Astrocyte (in vitro differentiated cells and primary cell): ENCODE results near the gene CCR4. TPM values are rescaled to one million over a fixed set of nuclear protein-coding genes. Genes with fewer than 3 reads are reported as not detected.
A peak's percentile ranks its signal among the peaks of the same experiment; 100 is the strongest.

Source experiments
- DNase-seq: peaks from one replicate; pipeline ENCODE4 v3.0.0-alpha.2; 2010; ENCODE audit warnings: low read depth
- FAIRE-seq: peaks from 2 replicates; lab custom pipeline; 2011; peaks lifted over from hg19 to GRCh38; lab: Jason Lieb, UNC
- H2AFZ ChIP-seq: 2 replicates; pipeline ENCODE4 v1.6.0; 2012; ENCODE audit warnings: low read depth, low read length, inconsistent platforms
- H3K27ac ChIP-seq: 2 replicates; pipeline ENCODE4 v1.5.1; 2011; ENCODE audit warnings: low read depth, low read length, inconsistent platforms
- H3K27me3 ChIP-seq: 2 replicates; pipeline ENCODE4 v1.6.0; 2011; ENCODE audit warnings: low read length, inconsistent platforms; ENCODE audit not compliant: insufficient read depth
- H3K36me3 ChIP-seq: 2 replicates; pipeline ENCODE4 v1.5.1; 2011; ENCODE audit warnings: low read length, inconsistent platforms; ENCODE audit not compliant: insufficient read depth
- H3K4me1 ChIP-seq: 2 replicates; pipeline ENCODE4 v1.5.1; 2011; ENCODE audit warnings: low read length, inconsistent platforms; ENCODE audit not compliant: insufficient read depth
- H3K4me2 ChIP-seq: 2 replicates; pipeline ENCODE4 v1.6.0; 2012; ENCODE audit warnings: low read length, inconsistent platforms
- H3K4me3 ChIP-seq: 2 replicates; pipeline ENCODE4 v1.5.1; 2011; ENCODE audit warnings: low read depth, mild to moderate bottlenecking, low read length, inconsistent platforms; ENCODE audit not compliant: insufficient read depth
- H3K79me2 ChIP-seq: 2 replicates; pipeline ENCODE4 v1.6.0; 2012; ENCODE audit warnings: mild to moderate bottlenecking, low read length, inconsistent platforms; ENCODE audit not compliant: insufficient read depth
- H3K9ac ChIP-seq: 2 replicates; pipeline ENCODE4 v1.6.0; 2012; ENCODE audit warnings: mild to moderate bottlenecking, low read length, inconsistent platforms
- H3K9me3 ChIP-seq: 2 replicates; pipeline ENCODE4 v1.5.1; 2012; ENCODE audit warnings: low read depth, mild to moderate bottlenecking, low read length, inconsistent platforms; ENCODE audit not compliant: insufficient read depth
- H4K20me1 ChIP-seq: 2 replicates; pipeline ENCODE4 v1.6.0; 2012; ENCODE audit warnings: low read length, inconsistent platforms; ENCODE audit not compliant: insufficient read depth
- H3K27ac Mint-ChIP-seq: one replicate; pipeline ENCODE4 v1.8.0; 2021; ENCODE audit warnings: mild to moderate bottlenecking, mixed read lengths; ENCODE audit not compliant: unreplicated experiment
- H3K27me3 Mint-ChIP-seq: one replicate; pipeline ENCODE4 v1.8.0; 2021; ENCODE audit warnings: low read depth, mixed read lengths; ENCODE audit not compliant: unreplicated experiment
- H3K36me3 Mint-ChIP-seq: one replicate; pipeline ENCODE4 v1.8.0; 2021; ENCODE audit warnings: low read depth, mixed read lengths; ENCODE audit not compliant: unreplicated experiment
- H3K4me1 Mint-ChIP-seq: one replicate; pipeline ENCODE4 v1.8.0; 2021; ENCODE audit warnings: low read depth, mixed read lengths; ENCODE audit not compliant: unreplicated experiment
- H3K4me3 Mint-ChIP-seq: one replicate; pipeline ENCODE4 v1.8.0; 2021; ENCODE audit warnings: mild to moderate bottlenecking, moderate library complexity, mixed read lengths; ENCODE audit not compliant: unreplicated experiment
- H3K9me3 Mint-ChIP-seq: one replicate; pipeline ENCODE4 v1.8.0; 2021; ENCODE audit warnings: mild to moderate bottlenecking, mixed read lengths; ENCODE audit not compliant: unreplicated experiment
- CTCF ChIP-seq: IDR thresholded peaks from 2 replicates; pipeline ENCODE4 v1.5.1; 2011; ENCODE audit warnings: low read depth, mild to moderate bottlenecking, inconsistent platforms, low read length, moderate library complexity; ENCODE audit not compliant: insufficient read depth
- EZH2 ChIP-seq: IDR thresholded peaks from 2 replicates; pipeline ENCODE4 v1.6.1; 2012; ENCODE audit warnings: mild to moderate bottlenecking, low read length, inconsistent platforms; ENCODE audit not compliant: insufficient read depth
- total RNA-seq: library from RNA; stranded (reverse); gene quantifications from 2 replicates; pipeline ENCODE4 v1.2.1, GENCODE V29; 2021

Gene CCR4
- total RNA-seq, 1 donor from 2014 or later, result not detected

DNA sequence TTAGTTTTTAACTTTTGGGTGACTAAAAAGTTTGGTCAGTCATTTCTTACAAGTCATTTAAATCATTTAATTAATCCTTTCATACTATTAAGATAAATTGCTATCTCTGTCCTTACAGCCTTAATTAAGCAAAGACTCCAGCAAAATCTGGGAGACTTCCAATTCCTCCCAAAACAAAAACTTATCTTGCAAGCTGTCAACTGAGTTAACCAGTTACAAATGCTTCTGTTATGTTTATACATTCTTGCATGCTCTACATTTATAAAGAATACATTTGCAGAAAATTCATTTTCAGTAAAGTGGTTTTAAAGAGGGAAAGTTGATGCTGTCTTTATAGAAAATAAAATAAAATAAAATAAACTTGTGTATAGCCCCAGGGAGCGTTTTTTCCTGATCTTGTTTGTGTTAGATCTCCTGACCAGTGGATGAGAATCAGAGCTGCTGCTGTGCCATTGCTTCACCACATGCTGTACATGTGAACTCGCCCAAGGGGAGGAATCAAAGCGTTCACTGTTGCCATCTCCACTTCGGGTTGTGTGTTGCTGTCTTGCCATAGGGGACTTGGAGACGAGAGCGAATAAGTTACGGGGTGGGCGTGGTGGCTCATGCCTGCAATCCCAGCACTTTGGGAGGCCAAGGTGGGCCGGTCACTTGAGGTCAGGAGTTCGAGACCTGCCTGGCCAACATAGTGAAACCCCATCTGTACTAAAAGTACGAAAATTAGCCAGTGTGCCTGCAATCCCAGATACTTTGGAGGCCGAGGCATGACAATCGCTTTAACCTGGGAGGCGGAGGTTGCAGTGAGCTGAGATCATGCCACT is 5.5 kb downstream of the CCR4 start:
- DNase-seq (peak; percentile 17), FAIRE-seq (no peak)
- H3K79me2 ChIP-seq, result no peaks in the 10 kb centered on the region

DNA sequence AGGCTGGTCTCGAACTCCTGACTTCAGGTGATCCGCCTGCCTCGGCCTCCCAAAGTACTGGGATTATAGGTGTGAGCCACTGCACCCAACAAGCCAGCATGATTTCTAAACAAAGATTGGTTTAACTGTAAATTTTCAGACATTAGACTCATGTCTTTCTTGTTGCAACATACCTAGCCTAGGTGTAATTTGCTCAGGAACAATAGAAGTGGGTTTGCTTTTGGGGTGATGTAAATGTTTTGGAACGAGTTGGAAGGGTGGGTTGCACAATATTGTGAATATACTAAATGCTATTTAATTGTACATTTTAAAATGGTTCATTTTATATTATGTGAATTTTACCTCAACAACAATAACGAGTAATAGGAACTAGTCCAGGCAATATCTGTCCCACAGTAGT is 7.1 kb downstream of the CCR4 start:
- DNase-seq, result no peak
- no peaks in the 10 kb centered on the region for H3K36me3 ChIP-seq
- Mint-ChIP-seq H3K4me1 (peaks cover 3% of the 10 kb centered on the region), H3K27me3 (peaks cover 12% of the 10 kb centered on the region), H3K4me3 (no peak overlapping the region), H3K27ac (no peak overlapping the region), H3K36me3 (peaks cover 2% of the 10 kb centered on the region), H3K9me3 (no peaks in the 10 kb centered on the region)
- no peak for FAIRE-seq
- no peaks in the 10 kb centered on the region for H3K4me1 ChIP-seq
- H3K9ac ChIP-seq, result no peak overlapping the region
- no peak overlapping the region for H3K4me2 ChIP-seq
- H3K9me3 ChIP-seq, result no peaks in the 10 kb centered on the region
- no peak overlapping the region for H3K4me3 ChIP-seq
- no peak overlapping the region for H2AFZ ChIP-seq
- no peak overlapping the region for H3K27ac ChIP-seq
- no peaks in the 10 kb centered on the region for H3K27me3 ChIP-seq
- no peaks in the 10 kb centered on the region for H3K79me2 ChIP-seq
- H4K20me1 ChIP-seq, result no peaks in the 10 kb centered on the region
- TF ChIP-seq EZH2, result no peak
- TF ChIP-seq CTCF, result no peak

More for the DNA sequence above, 5.5 kb downstream of the CCR4 start:
- no peak overlapping the region for H3K4me3 ChIP-seq
- no peak overlapping the region for H3K27ac Mint-ChIP-seq
- peaks cover 16% of the 10 kb centered on the region for H3K27me3 Mint-ChIP-seq
- H3K36me3 ChIP-seq, result no peaks in the 10 kb centered on the region
- no peaks in the 10 kb centered on the region for H3K9me3 ChIP-seq
- H3K27me3 ChIP-seq, result no peaks in the 10 kb centered on the region
- H3K4me1 ChIP-seq, result no peaks in the 10 kb centered on the region
- H3K4me3 Mint-ChIP-seq, result no peak overlapping the region
- no peaks in the 10 kb centered on the region for H3K9me3 Mint-ChIP-seq
- no peak overlapping the region for H3K4me2 ChIP-seq
- H3K4me1 Mint-ChIP-seq, result peaks cover 3% of the 10 kb centered on the region
- H2AFZ ChIP-seq, result no peak overlapping the region
- H4K20me1 ChIP-seq, result no peaks in the 10 kb centered on the region
- H3K27ac ChIP-seq, result no peak overlapping the region
- no peak overlapping the region for H3K9ac ChIP-seq
- H3K36me3 Mint-ChIP-seq, result peaks cover 2% of the 10 kb centered on the region
- no peak for TF ChIP-seq CTCF
- no peak for TF ChIP-seq EZH2

GRCh38 chr3:32959371-32959770 is 7.9 kb downstream of the CCR4 start:
- H3K27me3 Mint-ChIP-seq, result peaks cover 5% of the 10 kb centered on the region
- no peaks in the 10 kb centered on the region for H3K36me3 ChIP-seq
- H3K9me3 ChIP-seq, result no peaks in the 10 kb centered on the region
- no peaks in the 10 kb centered on the region for H3K27me3 ChIP-seq
- peaks cover 3% of the 10 kb centered on the region for H3K36me3 Mint-ChIP-seq
- no peaks in the 10 kb centered on the region for H4K20me1 ChIP-seq
- FAIRE-seq (no peak), DNase-seq (no peak)
- no peak overlapping the region for H3K4me3 ChIP-seq
- H3K27ac ChIP-seq, result no peak overlapping the region
- H3K4me2 ChIP-seq, result no peak overlapping the region
- TF ChIP-seq EZH2 (no peak), CTCF (no peak)
- no peak overlapping the region for H3K4me3 Mint-ChIP-seq
- H3K4me1 Mint-ChIP-seq, result peaks cover 3% of the 10 kb centered on the region
- no peaks in the 10 kb centered on the region for H3K9me3 Mint-ChIP-seq
- no peaks in the 10 kb centered on the region for H3K79me2 ChIP-seq
- H3K4me1 ChIP-seq, result no peaks in the 10 kb centered on the region
- H2AFZ ChIP-seq, result no peak overlapping the region
- H3K27ac Mint-ChIP-seq, result no peak overlapping the region
- no peak overlapping the region for H3K9ac ChIP-seq
